ENCODE data around the gene CADM3.

GRCh38 chr1:159208175-159208825 lies 36.9 kb downstream of the CADM3 start:
- TF ChIP-seq POLR2A (IDR thresholded peaks at IDR 0.05) (no peak), CTCF (IDR thresholded peaks at IDR 0.05) (no peak)

Measured in esophagus squamous epithelium (tissue), 4 donors.